ENCODE data around the gene ABLIM2. TPM values are rescaled to one million over a fixed set of nuclear protein-coding genes. Genes with fewer than 3 reads are reported as not detected.

Gene ABLIM2
- polyA plus RNA-seq, 3 donors = 3.2 to 12.3 (median 4.6) TPM

GRCh38 chr4:8013976-8014726 is 144.5 kb downstream of the ABLIM2 start:
- H3K27ac ChIP-seq (ENCODE audit: low read depth, low read length) = no peak overlapping the region
- 76 to 88% (median 86%) methylated on average over 10 of the region's 10 CpGs for WGBS, 3 donors

GRCh38 chr4:8012517-8012916 is 146.1 kb downstream of the ABLIM2 start:
- 95 to 98% (median 97%) methylated on average over 3 of the region's 3 CpGs for WGBS, 3 donors
- no peak overlapping the region for H3K27ac ChIP-seq (ENCODE audit: low read depth, low read length)

GRCh38 chr4:8010618-8011017 is 148.0 kb downstream of the ABLIM2 start:
- 32 to 48% (median 45%) methylated on average over 12 of the region's 12 CpGs for WGBS, 3 donors
- H3K27ac ChIP-seq (ENCODE audit: low read depth, low read length) = no peak overlapping the region

- H3K27ac ChIP-seq (ENCODE audit: low read depth, low read length) = no peak overlapping the region
- WGBS, 3 donors = 73 to 91% (median 83%) methylated on average over 28 of the region's 28 CpGs
Observed at GRCh38 chr4:8009710-8010511, 148.7 kb downstream of the ABLIM2 start.

GRCh38 chr4:8009097-8009496 is 149.5 kb downstream of the ABLIM2 start:
- H3K27ac ChIP-seq (ENCODE audit: low read depth, low read length) = no peak overlapping the region
- WGBS, 3 donors = 88 to 93% (median 89%) methylated on average over 5 of the region's 5 CpGs

- 84 to 87% (median 86%) methylated on average over 12 of the region's 12 CpGs for WGBS, 3 donors
- no peak overlapping the region for H3K27ac ChIP-seq (ENCODE audit: low read depth, low read length)
Observed at GRCh38 chr4:8008391-8008790, 150.2 kb downstream of the ABLIM2 start.

- 87 to 91% (median 87%) methylated on average over 11 of the region's 11 CpGs for WGBS, 3 donors
- H3K27ac ChIP-seq (ENCODE audit: low read depth, low read length) = no peak overlapping the region
Observed at GRCh38 chr4:8007581-8007980, 151.0 kb downstream of the ABLIM2 start.

- WGBS, 3 donors = 72 to 80% (median 78%) methylated on average over 11 to 12 of the region's 12 CpGs
- no peak overlapping the region for H3K27ac ChIP-seq (ENCODE audit: low read depth, low read length)
Observed at GRCh38 chr4:8006471-8006870, 152.1 kb downstream of the ABLIM2 start.

- 69 to 86% (median 82%) methylated on average over 10 of the region's 10 CpGs for WGBS, 3 donors
- H3K27ac ChIP-seq (ENCODE audit: low read depth, low read length) = no peak overlapping the region
Observed at GRCh38 chr4:8005814-8006215, 152.8 kb downstream of the ABLIM2 start.

GRCh38 chr4:8005033-8005808 is 153.4 kb downstream of the ABLIM2 start:
- WGBS, 3 donors = 91 to 94% (median 91%) methylated on average over 36 of the region's 36 CpGs
- H3K27ac ChIP-seq (ENCODE audit: low read depth, low read length) = no peak overlapping the region

- WGBS, 3 donors = 61 to 80% (median 77%) methylated on average over 6 of the region's 6 CpGs
- no peak overlapping the region for H3K27ac ChIP-seq (ENCODE audit: low read depth, low read length)
Observed at GRCh38 chr4:8004066-8004465, 154.5 kb downstream of the ABLIM2 start.

GRCh38 chr4:8002525-8003309 is 155.9 kb downstream of the ABLIM2 start:
- 83 to 87% (median 85%) methylated on average over 23 of the region's 23 CpGs for WGBS, 3 donors
- H3K27ac ChIP-seq (ENCODE audit: low read depth, low read length) = no peak overlapping the region

- 80 to 88% (median 80%) methylated on average over 15 of the region's 15 CpGs for WGBS, 3 donors
- no peak overlapping the region for H3K27ac ChIP-seq (ENCODE audit: low read depth, low read length)
Observed at GRCh38 chr4:8001564-8002355, 156.9 kb downstream of the ABLIM2 start.

- 79 to 88% (median 88%) methylated on average over 24 to 25 of the region's 25 CpGs for WGBS, 3 donors
- H3K27ac ChIP-seq (ENCODE audit: low read depth, low read length) = no peak overlapping the region
Observed at GRCh38 chr4:8000721-8001491, 157.7 kb downstream of the ABLIM2 start.

GRCh38 chr4:8000247-8000646 is 158.4 kb downstream of the ABLIM2 start:
- WGBS, 3 donors = 74 to 93% (median 91%) methylated on average over 8 of the region's 8 CpGs
- no peak overlapping the region for H3K27ac ChIP-seq (ENCODE audit: low read depth, low read length)

GRCh38 chr4:7999695-8000094 is 158.9 kb downstream of the ABLIM2 start:
- WGBS, 3 donors = 91 to 96% (median 95%) methylated on average over 8 of the region's 8 CpGs
- H3K27ac ChIP-seq (ENCODE audit: low read depth, low read length) = no peak overlapping the region

- 92 to 98% (median 95%) methylated on average over 7 of the region's 7 CpGs for whole genome bisulfite sequencing, 3 donors
Observed at GRCh38 chr4:7999279-7999678, 159.3 kb downstream of the ABLIM2 start.

More at GRCh38 chr4:7999279-7999678, 159.3 kb downstream of the ABLIM2 start:
- no peak overlapping the region for H3K27ac ChIP-seq (ENCODE audit: low read depth, low read length)

All from adipose tissue (tissue), 3 donors.